SK-N-MC (cell line): ENCODE results near the gene DOCK10.

Experiments used
- DNase-seq: peaks from one replicate; pipeline ENCODE4 v3.0.0-alpha.2; 2011; ENCODE audit warnings: low read depth, low spot score
- H3K27ac ChIP-seq: fragments of 200-600 bp; sonication (generic); 2 replicates; pipeline ENCODE4 v1.5.1; 2016; ENCODE audit warnings: mixed run types
- H3K36me3 ChIP-seq: fragments of 200-600 bp; sonication (generic); 2 replicates; pipeline ENCODE4 v1.6.1; 2017; ENCODE audit warnings: antibody characterized with exemption, low read length, mixed read lengths; ENCODE audit not compliant: insufficient read depth
- H3K4me3 ChIP-seq: fragments of 200-600 bp; sonication (generic); 2 replicates; pipeline ENCODE4 v1.5.1; 2016
- H3K9ac ChIP-seq: fragments of 200-600 bp; sonication (generic); 2 replicates; pipeline ENCODE4 v1.8.0; 2017; ENCODE audit warnings: mixed run types, mixed read lengths; ENCODE audit not compliant: insufficient read length
- H3K9me3 ChIP-seq: fragments of 200-600 bp; sonication (generic); 2 replicates; pipeline ENCODE4 v1.6.1; 2017; ENCODE audit warnings: low read depth, mild to moderate bottlenecking, antibody characterized with exemption, low read length, moderate library complexity, mixed read lengths
- EZH2 ChIP-seq: fragments of 200-600 bp; sonication (generic); IDR thresholded peaks from one replicate; pipeline ENCODE4 v1.6.1; 2017; ENCODE audit warnings: antibody characterized with exemption
- FOXP2 ChIP-seq: optimal IDR thresholded peaks from 2 replicates; pipeline ENCODE3; 2011; ENCODE audit warnings: mild to moderate bottlenecking, moderate library complexity; ENCODE audit not compliant: insufficient read depth; ENCODE audit errors: extremely low read length, control extremely low read depth
- POLR2AphosphoS5 ChIP-seq: IDR thresholded peaks from 2 replicates; pipeline ENCODE4 v1.6.1; 2012; ENCODE audit warnings: mild to moderate bottlenecking, low read depth, low read length, borderline replicate concordance

DOCK10 gene

GRCh38 chr2:224835405-224835804 is 206.9 kb downstream of the DOCK10 start:
- Histone ChIP-seq H3K9ac (no peak overlapping the region), H3K36me3 (no peaks in the 10 kb centered on the region), H3K9me3 (no peaks in the 10 kb centered on the region), H3K27ac (no peak overlapping the region), H3K4me3 (no peak overlapping the region)
- DNase-seq, result no peak
- no peak for TF ChIP-seq FOXP2
- no peak for TF ChIP-seq EZH2
- no peak for TF ChIP-seq POLR2AphosphoS5

- DNase-seq, result no peak
- TF ChIP-seq POLR2AphosphoS5 (no peak), FOXP2 (no peak), EZH2 (no peak)
- H3K36me3 ChIP-seq, result no peaks in the 10 kb centered on the region
- H3K9me3 ChIP-seq, result no peaks in the 10 kb centered on the region
- no peak overlapping the region for H3K9ac ChIP-seq
- no peak overlapping the region for H3K27ac ChIP-seq
- no peak overlapping the region for H3K4me3 ChIP-seq
Measured at GRCh38 chr2:224833986-224834385, 208.3 kb downstream of the DOCK10 start.

- Histone ChIP-seq H3K36me3 (no peaks in the 10 kb centered on the region), H3K4me3 (no peak overlapping the region)
Measured at GRCh38 chr2:224832207-224832606, 210.1 kb downstream of the DOCK10 start.

GRCh38 chr2:224831530-224831929 is 210.7 kb downstream of the DOCK10 start:
- Histone ChIP-seq H3K36me3 (no peaks in the 10 kb centered on the region), H3K9me3 (no peaks in the 10 kb centered on the region), H3K4me3 (no peak overlapping the region), H3K9ac (no peak overlapping the region), H3K27ac (no peak overlapping the region)
- TF ChIP-seq FOXP2, result no peak
- no peak for TF ChIP-seq EZH2
- TF ChIP-seq POLR2AphosphoS5, result no peak
- DNase-seq, result no peak

More at GRCh38 chr2:224832207-224832606, 210.1 kb downstream of the DOCK10 start:
- no peak for TF ChIP-seq POLR2AphosphoS5
- no peak for TF ChIP-seq FOXP2
- no peak for TF ChIP-seq EZH2
- H3K9me3 ChIP-seq, result no peaks in the 10 kb centered on the region
- H3K27ac ChIP-seq, result no peak overlapping the region
- no peak overlapping the region for H3K9ac ChIP-seq
- DNase-seq, result no peak

- Histone ChIP-seq H3K4me3 (no peak overlapping the region), H3K36me3 (no peaks in the 10 kb centered on the region), H3K9me3 (no peaks in the 10 kb centered on the region), H3K27ac (no peak overlapping the region), H3K9ac (no peak overlapping the region)
- no peak for TF ChIP-seq FOXP2
- no peak for TF ChIP-seq EZH2
- TF ChIP-seq POLR2AphosphoS5, result no peak
- no peak for DNase-seq
Measured at GRCh38 chr2:224820283-224820991, 221.8 kb downstream of the DOCK10 start.

- Histone ChIP-seq H3K27ac (no peak overlapping the region), H3K9ac (no peak overlapping the region), H3K36me3 (no peaks in the 10 kb centered on the region), H3K4me3 (no peak overlapping the region), H3K9me3 (no peaks in the 10 kb centered on the region)
- TF ChIP-seq EZH2 (no peak), POLR2AphosphoS5 (no peak)
- DNase-seq, result no peak
Measured at GRCh38 chr2:224819075-224819474, 223.2 kb downstream of the DOCK10 start.

- no peak overlapping the region for H3K27ac ChIP-seq
- H3K36me3 ChIP-seq, result no peaks in the 10 kb centered on the region
Measured at GRCh38 chr2:224817676-224818075, 224.6 kb downstream of the DOCK10 start.

GRCh38 chr2:224816816-224817215 is 225.5 kb downstream of the DOCK10 start:
- no peak overlapping the region for H3K9ac ChIP-seq
- no peak overlapping the region for H3K4me3 ChIP-seq
- TF ChIP-seq EZH2 (no peak), POLR2AphosphoS5 (no peak), FOXP2 (no peak)
- no peaks in the 10 kb centered on the region for H3K36me3 ChIP-seq
- no peak for DNase-seq
- H3K9me3 ChIP-seq, result no peaks in the 10 kb centered on the region
- H3K27ac ChIP-seq, result no peak overlapping the region

More at GRCh38 chr2:224817676-224818075, 224.6 kb downstream of the DOCK10 start:
- H3K9ac ChIP-seq, result no peak overlapping the region
- H3K4me3 ChIP-seq, result no peak overlapping the region
- TF ChIP-seq POLR2AphosphoS5, result no peak
- no peak for TF ChIP-seq FOXP2
- TF ChIP-seq EZH2, result no peak
- no peaks in the 10 kb centered on the region for H3K9me3 ChIP-seq
- DNase-seq, result no peak

- no peak for DNase-seq
- TF ChIP-seq POLR2AphosphoS5 (no peak), EZH2 (no peak), FOXP2 (no peak)
- no peak overlapping the region for H3K4me3 ChIP-seq
- no peak overlapping the region for H3K27ac ChIP-seq
- no peak overlapping the region for H3K9ac ChIP-seq
- H3K9me3 ChIP-seq, result no peaks in the 10 kb centered on the region
- H3K36me3 ChIP-seq, result no peaks in the 10 kb centered on the region
Measured at GRCh38 chr2:224813578-224813977, 228.7 kb downstream of the DOCK10 start.
